ENCODE measurements around the gene N4BP2L2. TPM values are rescaled to one million over a fixed set of nuclear protein-coding genes. Genes with fewer than 3 reads are reported as not detected.
A peak's percentile ranks its signal among the peaks of the same experiment; 100 is the strongest.

The N4BP2L2 gene
- total RNA-seq, 1 donor from 2014 or later: 81.9 TPM

- Mint-ChIP-seq H3K27me3 (ENCODE audit: low read depth, unreplicated experiment) (no peaks in the 10 kb centered on the region), H3K36me3 (ENCODE audit: low read depth, unreplicated experiment) (peaks cover 7% of the 10 kb centered on the region), H3K4me3 (ENCODE audit: unreplicated experiment) (no peak overlapping the region), H3K9me3 (ENCODE audit: unreplicated experiment) (no peaks in the 10 kb centered on the region), H3K27ac (ENCODE audit: unreplicated experiment) (peak overlapping the region; percentile 48), H3K4me1 (ENCODE audit: low read depth, unreplicated experiment) (peaks cover 7% of the 10 kb centered on the region)
- Histone ChIP-seq H4K20me1 (ENCODE audit: insufficient read depth, low read length) (no peaks in the 10 kb centered on the region), H3K9me3 (ENCODE audit: insufficient read depth, low read depth, low read length) (no peaks in the 10 kb centered on the region), H3K4me2 (ENCODE audit: low read length) (no peak overlapping the region), H3K4me3 (ENCODE audit: insufficient read depth, low read depth, low read length) (no peak overlapping the region), H3K9ac (ENCODE audit: low read length) (no peak overlapping the region), H3K36me3 (ENCODE audit: insufficient read depth, low read length) (no peaks in the 10 kb centered on the region), H3K4me1 (ENCODE audit: insufficient read depth, low read length) (no peaks in the 10 kb centered on the region), H2AFZ (ENCODE audit: low read depth, low read length) (no peak overlapping the region), H3K79me2 (ENCODE audit: insufficient read depth, low read length) (no peaks in the 10 kb centered on the region), H3K27me3 (ENCODE audit: insufficient read depth, low read length) (no peaks in the 10 kb centered on the region), H3K27ac (ENCODE audit: low read depth, low read length) (no peak overlapping the region)
- DNase-seq (ENCODE audit: low read depth): no peak
- TF ChIP-seq EZH2 (IDR thresholded peaks at IDR 0.05; ENCODE audit: insufficient read depth, low read length): no peak
- no peak for TF ChIP-seq CTCF (IDR thresholded peaks at IDR 0.05; ENCODE audit: insufficient read depth, low read depth, low read length)
- no peak for FAIRE-seq
These were observed 41.0 kb downstream of the N4BP2L2 start for GRCh38 chr13:32497589-32497988.

GRCh38 chr13:32496599-32497160 is 41.9 kb downstream of the N4BP2L2 start:
- Histone ChIP-seq H2AFZ (ENCODE audit: low read depth, low read length) (no peak overlapping the region), H3K4me3 (ENCODE audit: insufficient read depth, low read depth, low read length) (no peak overlapping the region), H3K9me3 (ENCODE audit: insufficient read depth, low read depth, low read length) (no peaks in the 10 kb centered on the region), H3K36me3 (ENCODE audit: insufficient read depth, low read length) (no peaks in the 10 kb centered on the region), H3K9ac (ENCODE audit: low read length) (no peak overlapping the region), H3K79me2 (ENCODE audit: insufficient read depth, low read length) (no peaks in the 10 kb centered on the region), H4K20me1 (ENCODE audit: insufficient read depth, low read length) (no peaks in the 10 kb centered on the region), H3K27me3 (ENCODE audit: insufficient read depth, low read length) (no peaks in the 10 kb centered on the region), H3K27ac (ENCODE audit: low read depth, low read length) (no peak overlapping the region), H3K4me2 (ENCODE audit: low read length) (no peak overlapping the region), H3K4me1 (ENCODE audit: insufficient read depth, low read length) (no peaks in the 10 kb centered on the region)
- no peaks in the 10 kb centered on the region for H3K27me3 Mint-ChIP-seq (ENCODE audit: low read depth, unreplicated experiment)
- no peak overlapping the region for H3K27ac Mint-ChIP-seq (ENCODE audit: unreplicated experiment)
- no peak for FAIRE-seq
- peaks cover 7% of the 10 kb centered on the region for H3K4me1 Mint-ChIP-seq (ENCODE audit: low read depth, unreplicated experiment)
- no peaks in the 10 kb centered on the region for H3K9me3 Mint-ChIP-seq (ENCODE audit: unreplicated experiment)
- no peak overlapping the region for H3K4me3 Mint-ChIP-seq (ENCODE audit: unreplicated experiment)
- peak; percentile 48 for DNase-seq (ENCODE audit: low read depth)
- peaks cover 7% of the 10 kb centered on the region for H3K36me3 Mint-ChIP-seq (ENCODE audit: low read depth, unreplicated experiment)
- no peak for TF ChIP-seq CTCF (IDR thresholded peaks at IDR 0.05; ENCODE audit: insufficient read depth, low read depth, low read length)
- no peak for TF ChIP-seq EZH2 (IDR thresholded peaks at IDR 0.05; ENCODE audit: insufficient read depth, low read length)

- no peaks in the 10 kb centered on the region for H3K4me1 ChIP-seq (ENCODE audit: insufficient read depth, low read length)
- no peaks in the 10 kb centered on the region for H3K9me3 ChIP-seq (ENCODE audit: insufficient read depth, low read depth, low read length)
- H4K20me1 ChIP-seq (ENCODE audit: insufficient read depth, low read length): no peaks in the 10 kb centered on the region
- no peak overlapping the region for H3K4me3 ChIP-seq (ENCODE audit: insufficient read depth, low read depth, low read length)
- no peaks in the 10 kb centered on the region for H3K27me3 ChIP-seq (ENCODE audit: insufficient read depth, low read length)
- no peak overlapping the region for H3K27ac ChIP-seq (ENCODE audit: low read depth, low read length)
- no peaks in the 10 kb centered on the region for H3K79me2 ChIP-seq (ENCODE audit: insufficient read depth, low read length)
- Mint-ChIP-seq H3K4me3 (ENCODE audit: unreplicated experiment) (no peak overlapping the region), H3K36me3 (ENCODE audit: low read depth, unreplicated experiment) (peaks cover 7% of the 10 kb centered on the region), H3K4me1 (ENCODE audit: low read depth, unreplicated experiment) (peaks cover 7% of the 10 kb centered on the region), H3K27ac (ENCODE audit: unreplicated experiment) (no peak overlapping the region), H3K27me3 (ENCODE audit: low read depth, unreplicated experiment) (no peaks in the 10 kb centered on the region), H3K9me3 (ENCODE audit: unreplicated experiment) (no peaks in the 10 kb centered on the region)
- no peak for FAIRE-seq
- TF ChIP-seq EZH2 (IDR thresholded peaks at IDR 0.05; ENCODE audit: insufficient read depth, low read length) (no peak), CTCF (IDR thresholded peaks at IDR 0.05; ENCODE audit: insufficient read depth, low read depth, low read length) (no peak)
- no peak for DNase-seq (ENCODE audit: low read depth)
- H3K4me2 ChIP-seq (ENCODE audit: low read length): no peak overlapping the region
- no peaks in the 10 kb centered on the region for H3K36me3 ChIP-seq (ENCODE audit: insufficient read depth, low read length)
- H2AFZ ChIP-seq (ENCODE audit: low read depth, low read length): no peak overlapping the region
- H3K9ac ChIP-seq (ENCODE audit: low read length): no peak overlapping the region
These were observed 42.8 kb downstream of the N4BP2L2 start for GRCh38 chr13:32495841-32496240.
